NCI-H1092 treated with DMSO at 0.1 percent for 48 hours (cell line): ENCODE results near the gene SLCO2B1.

Experiments
- DNase-seq: peaks from one replicate; lab custom pipeline; 2025; lab: John Stamatoyannopoulos, UW

SLCO2B1 gene

DNA sequence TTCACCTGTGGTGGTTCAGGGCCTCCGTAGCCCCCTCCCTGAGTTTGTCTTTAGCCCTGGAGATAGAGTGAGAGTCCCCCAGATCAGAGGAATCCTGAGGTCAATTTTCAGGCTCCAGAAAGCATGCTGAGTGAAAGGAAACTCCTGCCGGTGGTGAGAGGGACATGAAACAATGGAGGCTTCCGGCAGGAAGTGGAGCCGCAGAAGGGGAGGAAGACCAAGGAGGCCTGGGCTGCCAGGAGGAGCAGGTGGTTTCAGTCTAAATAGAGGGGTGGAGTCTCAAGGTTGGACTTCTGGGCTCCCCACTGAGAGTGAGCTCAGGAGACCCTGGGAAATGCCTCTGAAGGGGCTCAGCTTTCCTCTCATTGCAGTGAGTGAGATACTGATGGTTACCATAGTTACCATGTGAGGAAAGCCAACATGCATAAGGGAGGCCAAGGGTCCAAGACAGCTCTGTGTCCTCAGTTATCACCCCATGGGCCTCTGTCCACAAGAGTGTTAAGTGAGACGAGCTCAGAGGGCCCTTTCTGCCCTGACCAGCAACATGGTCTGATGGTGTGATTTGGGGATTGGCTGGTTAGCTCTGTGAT is 10.7 kb downstream of the SLCO2B1 start:
- DNase-seq = no peak

DNA sequence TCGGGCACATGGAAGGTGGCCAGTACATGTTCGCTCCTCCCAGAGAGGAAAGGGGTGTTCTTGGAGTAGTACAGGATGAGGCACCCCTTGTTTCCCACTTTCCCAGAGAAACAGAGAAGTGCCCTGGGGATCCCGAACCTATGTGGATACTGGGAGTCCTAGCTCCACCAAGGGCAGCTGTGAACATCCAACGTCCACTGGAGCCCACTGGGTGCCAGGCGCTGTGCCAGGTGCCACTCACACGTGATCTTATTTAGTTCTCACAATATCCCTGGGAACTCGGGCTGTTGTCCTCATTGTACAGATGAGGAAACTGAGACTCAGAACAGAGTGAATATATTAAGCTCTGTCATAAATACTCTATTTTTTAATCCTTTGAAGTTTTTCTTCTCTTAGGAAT is 12.0 kb downstream of the SLCO2B1 start:
- no peak for DNase-seq

DNA sequence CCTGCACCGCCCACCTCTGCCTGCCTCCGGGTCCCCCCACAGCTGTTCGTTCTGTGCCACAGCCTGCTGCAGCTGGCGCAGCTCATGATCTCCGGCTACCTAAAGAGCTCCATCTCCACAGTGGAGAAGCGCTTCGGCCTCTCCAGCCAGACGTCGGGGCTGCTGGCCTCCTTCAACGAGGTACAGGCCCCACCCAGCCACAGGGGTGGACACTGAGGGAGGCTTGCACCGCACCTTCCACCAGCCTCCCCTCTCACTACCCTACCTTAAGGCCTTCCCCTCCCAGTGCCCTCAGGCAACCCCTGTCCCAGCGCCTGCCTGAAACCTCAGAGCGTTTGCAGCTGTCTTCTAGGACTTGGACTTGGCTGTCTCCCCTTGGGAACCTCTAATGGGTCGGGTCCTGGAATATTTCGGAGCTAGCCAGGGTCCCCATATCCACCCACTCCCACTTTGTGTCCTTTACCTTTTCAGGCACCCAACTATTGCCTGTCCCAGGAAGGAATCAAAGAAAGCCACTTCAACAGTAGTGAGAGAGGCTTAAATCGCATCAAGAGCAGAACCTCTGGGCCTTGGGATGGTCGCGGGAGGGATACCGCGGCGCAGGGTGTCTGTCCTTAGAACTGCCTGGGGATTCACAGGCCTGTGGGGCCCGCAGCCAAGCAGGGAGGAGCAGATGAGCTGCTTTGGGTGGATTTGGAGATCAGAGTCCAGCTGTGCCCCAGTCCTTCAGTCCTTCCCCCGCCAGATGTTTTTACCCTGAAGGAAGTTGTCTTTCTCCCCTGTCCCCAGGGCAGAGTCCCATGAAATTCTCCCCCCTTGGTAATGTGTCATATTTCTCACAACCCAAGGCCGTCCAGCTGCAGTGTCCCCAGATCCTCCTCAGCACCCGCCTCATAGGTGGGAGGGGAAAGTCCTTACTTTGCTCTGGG is 13.3 kb downstream of the SLCO2B1 start:
- no peak for DNase-seq

DNA sequence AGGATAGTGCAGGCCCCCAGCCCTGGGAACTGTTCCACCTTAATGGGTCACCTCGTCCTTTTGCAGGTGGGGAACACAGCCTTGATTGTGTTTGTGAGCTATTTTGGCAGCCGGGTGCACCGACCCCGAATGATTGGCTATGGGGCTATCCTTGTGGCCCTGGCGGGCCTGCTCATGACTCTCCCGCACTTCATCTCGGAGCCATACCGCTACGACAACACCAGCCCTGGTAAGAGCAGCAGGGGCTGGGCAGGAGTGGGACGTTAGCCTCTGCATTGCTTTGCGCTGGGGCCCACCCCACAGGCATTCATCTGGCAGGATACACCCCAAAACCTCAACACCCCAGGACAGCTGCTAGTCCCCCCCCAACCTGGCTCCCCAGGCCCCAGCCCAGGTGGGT is 14.8 kb downstream of the SLCO2B1 start:
- no peak for DNase-seq

DNA sequence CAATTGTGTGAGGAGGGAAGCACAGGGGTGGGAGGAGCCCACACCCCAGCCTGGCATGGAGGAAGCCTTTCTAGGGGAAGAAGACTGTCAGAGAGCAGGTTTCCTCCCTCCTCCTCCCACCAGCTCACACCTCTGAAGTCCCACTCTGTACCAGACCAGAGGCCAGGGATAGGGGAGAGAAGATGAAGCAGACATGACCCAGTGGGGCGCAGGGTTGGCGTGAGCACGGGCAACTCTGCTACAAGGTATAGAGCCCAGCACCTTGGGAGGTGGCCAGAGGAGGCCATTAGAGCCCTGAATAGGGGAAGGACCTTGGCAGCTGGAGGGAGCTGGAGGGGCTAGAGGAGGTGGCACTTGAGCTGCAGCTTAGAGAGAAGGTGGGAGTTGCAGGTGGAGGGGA is 15.9 kb downstream of the SLCO2B1 start:
- no peak for DNase-seq

DNA sequence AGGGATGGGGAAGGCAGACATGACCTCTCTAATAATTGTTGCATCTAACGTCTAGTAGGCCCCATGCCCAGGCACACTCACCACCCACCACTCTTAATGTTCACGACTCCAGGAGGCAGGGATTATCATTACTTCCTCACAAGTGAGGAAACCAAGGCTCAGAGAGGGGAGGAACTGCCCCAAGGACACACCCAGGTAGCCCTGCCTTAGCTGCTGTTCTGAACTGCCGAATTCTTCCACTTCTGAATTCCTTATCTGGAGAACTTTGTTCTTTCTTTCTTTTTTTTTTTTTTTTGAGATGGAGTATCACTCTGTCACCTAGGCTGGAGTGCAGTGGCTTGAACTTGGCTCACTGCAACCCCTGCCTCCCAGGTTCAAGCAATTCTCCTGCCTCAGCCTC is 16.7 kb downstream of the SLCO2B1 start:
- DNase-seq = no peak

DNA sequence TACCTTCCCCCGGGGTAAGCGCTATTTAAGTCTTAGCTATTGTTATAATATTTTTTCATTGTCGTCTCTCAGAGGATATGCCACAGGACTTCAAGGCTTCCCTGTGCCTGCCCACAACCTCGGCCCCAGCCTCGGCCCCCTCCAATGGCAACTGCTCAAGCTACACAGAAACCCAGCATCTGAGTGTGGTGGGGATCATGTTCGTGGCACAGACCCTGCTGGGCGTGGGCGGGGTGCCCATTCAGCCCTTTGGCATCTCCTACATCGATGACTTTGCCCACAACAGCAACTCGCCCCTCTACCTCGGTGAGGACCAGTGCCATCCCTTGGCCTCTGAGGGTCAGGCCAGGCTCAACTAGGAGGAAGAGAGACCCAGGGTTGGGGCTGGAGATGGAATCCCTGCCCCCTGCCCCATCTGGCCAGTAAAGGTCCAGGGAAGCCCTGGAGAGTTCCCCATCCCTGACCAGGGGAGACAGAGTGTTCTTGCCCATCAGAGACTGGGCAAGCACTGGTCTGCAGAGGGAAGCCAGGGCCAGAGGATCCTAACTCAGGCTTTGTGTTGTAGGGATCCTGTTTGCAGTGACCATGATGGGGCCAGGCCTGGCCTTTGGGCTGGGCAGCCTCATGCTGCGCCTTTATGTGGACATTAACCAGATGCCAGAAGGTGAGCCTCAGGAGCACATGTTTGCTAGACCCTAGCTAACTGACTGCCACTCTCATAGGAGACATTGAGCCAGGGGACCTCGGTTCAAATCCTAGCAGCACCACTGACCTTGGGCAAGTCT is 18.4 kb downstream of the SLCO2B1 start:
- DNase-seq = no peak

DNA sequence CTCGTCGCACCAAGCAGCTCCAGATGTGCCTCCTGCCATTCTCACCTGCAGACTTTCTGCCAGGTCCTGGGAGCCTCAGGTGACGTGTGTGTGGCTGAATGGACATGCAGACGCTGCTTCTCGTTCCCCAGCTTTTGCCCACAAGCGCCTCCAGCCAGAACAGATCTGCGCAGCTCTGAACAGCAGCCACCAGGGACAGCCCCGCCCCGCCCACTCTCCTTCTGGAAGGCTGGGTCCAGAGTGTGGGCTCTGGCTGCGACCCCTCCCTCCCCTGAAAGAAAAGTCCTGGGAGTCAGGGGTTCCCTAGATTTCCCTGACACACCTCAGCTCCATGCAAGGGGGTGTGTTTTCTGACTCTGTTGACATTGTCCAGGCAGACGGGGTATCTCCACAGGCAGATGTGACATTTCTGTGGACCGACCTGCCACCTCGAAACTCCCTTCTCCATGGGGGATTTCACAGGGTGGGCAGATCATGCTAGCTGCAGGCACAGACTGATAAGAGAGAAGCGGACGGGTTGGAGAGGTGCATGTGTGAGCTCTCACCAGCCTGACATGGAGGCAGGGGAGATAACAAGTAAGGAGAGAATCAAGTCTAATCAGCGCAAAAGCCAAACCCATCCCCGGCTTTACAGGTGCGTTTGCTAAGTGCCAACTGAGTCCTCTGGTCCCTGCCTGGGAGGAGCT is 19.8 kb downstream of the SLCO2B1 start:
- no peak for DNase-seq

DNA sequence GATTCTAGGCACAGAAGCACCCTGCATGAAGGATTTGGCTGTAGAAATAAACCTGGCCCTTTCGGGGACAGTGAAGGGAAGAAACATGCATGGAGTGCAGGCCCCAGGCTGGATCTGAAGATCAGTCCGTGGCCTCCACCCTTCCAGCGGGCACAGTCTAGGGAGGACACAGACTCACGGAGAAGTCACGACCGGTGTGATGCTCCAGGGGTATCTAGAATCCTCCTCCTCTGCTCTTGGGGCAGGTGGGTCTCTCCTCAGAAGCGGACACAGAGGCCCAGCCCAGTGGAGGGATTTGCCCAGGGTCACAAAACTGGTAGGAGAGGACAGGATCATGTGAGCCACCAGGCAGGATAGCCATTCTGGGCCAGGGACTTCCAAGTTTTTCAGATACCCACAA is 22.4 kb downstream of the SLCO2B1 start:
- DNase-seq = no peak

DNA sequence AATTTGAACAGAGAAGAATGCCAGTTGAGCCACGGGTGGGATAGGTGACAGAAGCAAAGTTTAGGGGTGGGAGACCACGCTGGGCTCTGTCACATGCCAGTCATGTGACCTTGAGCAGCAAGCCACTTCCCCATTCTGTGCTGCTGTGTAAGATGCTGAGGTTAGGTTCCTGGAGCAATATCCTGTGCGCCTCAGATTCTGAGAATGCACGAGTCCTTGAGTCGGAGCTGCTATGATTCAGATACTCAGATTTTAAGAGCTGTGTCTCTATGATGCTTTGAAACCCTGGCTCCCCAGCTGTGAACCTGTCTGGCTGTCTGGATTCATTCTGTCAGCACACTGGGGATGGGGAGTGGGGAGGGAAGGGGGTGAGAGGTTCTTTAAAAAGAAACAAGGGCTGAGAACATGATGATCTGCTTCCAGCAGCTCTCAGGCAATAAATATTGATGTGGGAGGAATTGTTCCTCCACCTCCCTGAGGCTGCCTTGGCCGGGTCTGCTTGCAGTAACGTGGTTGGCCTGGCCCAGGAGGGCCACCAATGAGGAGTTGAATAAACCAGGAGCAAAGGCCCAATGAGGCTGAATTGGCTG is 24.0 kb downstream of the SLCO2B1 start:
- no peak for DNase-seq

DNA sequence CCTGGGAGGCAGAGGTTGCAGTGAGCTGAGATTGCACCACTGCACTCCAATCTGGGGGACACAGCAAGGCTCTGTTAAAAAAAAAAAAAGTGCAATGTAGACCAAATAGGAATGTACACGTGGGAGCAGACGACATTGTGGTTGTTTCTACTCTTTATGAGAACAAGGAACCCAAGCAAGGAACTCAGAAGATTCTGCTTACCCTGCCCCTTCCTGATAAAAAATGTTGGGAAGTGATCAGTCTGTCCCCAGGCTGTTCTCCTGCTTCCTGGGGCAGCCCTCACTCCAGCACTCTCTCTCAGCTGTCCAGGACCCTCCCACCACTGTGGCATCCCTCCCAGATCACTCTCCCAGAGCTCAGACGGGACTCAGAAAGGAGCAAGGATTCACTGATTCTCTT is 31.8 kb downstream of the SLCO2B1 start:
- no peak for DNase-seq

DNA sequence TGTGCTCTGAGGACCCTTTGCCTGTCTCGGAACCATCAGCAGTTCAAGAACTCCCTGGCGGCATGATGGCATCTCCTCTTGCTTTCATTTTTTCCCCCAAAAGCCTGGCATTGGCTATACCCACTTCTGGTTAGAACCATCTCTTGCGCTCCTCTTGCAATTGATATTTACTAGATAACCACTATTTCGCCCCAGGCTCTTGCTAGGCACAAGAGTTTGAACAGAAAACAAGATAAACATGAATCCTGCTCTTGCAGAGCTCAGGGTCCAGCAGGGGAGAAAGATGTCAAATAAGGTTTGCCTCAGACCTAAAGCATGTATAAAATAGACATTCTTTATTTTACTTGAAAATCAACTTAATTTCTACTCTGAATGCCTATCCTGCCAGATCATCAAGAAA is 33.1 kb downstream of the SLCO2B1 start:
- no peak for DNase-seq

DNA sequence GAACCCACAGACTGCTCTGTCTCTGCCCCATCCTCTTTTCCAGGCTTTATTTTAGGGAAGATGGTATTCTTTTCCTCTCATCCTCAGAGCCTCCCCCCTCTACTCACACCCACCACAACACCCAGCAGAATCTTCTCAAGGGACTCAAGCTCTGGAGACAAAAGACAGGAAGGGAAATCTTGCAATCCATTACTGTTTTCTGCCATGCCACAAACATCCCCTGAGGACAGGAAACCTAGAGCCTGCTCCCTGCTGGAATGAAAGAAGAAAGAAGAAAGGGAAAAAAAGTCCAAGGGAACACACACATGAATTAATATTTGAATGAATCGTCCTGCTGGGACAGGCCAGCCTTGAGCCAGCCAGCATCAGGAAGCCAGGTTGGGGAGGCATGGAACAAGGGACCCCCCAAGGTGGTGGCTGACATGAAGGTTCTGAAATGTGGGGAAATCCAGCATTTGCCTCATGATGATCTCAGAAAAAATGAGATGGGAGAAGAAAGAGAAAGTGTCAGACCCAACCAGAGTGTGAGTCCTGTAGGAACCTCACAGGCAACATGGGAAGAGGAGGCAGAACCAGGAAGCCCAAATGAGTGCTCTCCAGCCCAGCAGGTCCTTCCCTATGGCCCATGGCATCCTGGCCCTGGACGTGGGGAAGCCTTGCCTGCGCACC is 34.0 kb downstream of the SLCO2B1 start:
- DNase-seq = no peak

DNA sequence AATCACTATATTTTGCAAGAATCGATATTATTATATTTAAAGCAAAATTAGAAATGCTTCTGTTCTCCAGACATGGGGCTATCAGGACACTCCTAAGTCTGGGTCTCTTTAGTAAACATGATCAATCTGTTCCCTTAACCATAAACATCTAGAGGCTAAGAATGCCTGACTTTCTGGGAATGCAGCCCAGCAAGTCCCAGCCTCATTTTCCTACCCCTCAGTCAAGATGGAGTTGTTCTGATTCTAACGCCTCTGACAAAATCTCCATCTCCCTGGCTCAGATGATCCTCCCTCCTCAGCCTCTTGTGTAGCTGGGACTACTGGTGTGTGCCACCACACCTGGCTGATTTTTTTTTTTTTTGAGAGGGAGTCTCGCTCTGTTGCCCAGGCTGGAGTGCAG is 35.0 kb downstream of the SLCO2B1 start:
- no peak for DNase-seq

DNA sequence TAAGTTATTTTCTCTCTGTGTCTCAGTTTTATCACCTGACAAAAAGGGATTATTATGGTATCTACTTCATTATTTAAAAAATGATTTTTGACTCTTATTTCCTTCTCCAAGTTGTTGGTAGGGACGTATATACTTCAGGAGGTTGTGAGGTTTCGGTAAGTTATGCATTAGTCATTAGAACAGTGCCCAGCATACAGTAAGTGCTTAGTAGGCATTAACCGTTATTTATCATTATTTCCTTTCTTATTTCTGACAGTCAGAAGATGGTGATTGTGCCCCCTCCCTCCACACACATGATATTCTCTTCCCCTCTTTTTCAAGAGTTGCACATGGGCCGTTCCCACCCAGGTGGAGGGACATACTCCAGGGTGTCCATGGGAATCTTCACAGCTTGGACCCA is 36.1 kb downstream of the SLCO2B1 start:
- no peak for DNase-seq

DNA sequence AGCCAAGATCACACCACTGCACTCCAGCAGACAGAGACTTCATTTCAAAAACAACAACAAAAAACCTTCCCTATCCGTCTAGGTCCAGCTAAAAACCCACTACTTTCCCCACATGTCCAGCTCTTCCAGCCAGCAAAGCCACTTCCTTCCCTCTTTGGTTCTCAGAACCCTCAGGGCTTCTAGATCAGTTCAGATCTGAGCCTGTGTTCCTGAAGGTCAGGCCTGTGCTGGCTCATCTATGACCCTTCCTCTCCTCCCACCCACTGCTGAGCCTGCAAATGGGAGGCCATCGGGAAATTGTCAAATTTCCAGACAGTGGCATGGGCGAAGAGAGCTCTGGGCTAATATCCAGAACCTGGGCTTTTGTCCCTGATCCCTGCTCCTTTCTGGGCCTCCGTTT is 37.8 kb downstream of the SLCO2B1 start:
- DNase-seq = no peak

DNA sequence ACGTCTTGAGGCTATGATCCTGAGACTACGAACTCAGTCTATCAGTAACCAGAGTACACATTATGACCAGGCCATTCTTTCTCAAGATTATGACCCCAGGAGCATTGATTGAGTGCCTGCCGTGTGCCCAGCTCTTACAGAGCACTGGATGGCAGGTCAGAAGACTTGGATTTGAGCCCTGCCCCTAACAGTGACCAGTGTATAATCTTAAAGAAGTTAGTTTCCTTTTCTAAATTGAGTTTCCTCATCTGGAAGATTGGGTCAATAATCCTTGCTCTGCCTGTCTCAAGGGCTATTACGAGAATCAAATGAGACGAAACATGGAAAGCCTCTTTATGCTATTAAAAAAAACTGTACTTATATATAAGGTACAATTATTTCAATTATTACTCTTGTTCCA is 38.2 kb downstream of the SLCO2B1 start:
- no peak for DNase-seq

DNA sequence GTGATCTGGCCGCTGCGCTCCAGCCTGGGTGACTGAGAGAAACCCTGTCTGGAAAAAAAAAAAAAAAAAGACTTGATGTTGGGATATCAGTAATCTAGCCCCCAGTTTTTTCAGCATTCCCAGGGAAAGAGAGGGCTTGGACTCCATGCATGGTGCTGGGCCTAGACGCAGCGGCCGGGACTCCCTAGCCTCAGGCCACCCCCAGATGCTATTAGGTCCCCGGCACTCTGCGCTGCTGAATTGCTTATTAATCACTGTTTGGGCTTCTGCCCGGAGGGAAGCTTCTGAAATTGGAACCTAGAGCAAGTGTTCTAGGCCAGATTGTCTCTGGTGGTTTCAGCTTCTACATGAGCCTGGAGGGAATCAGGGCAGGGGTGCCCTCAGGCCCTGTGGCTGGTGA is 39.0 kb downstream of the SLCO2B1 start:
- no peak for DNase-seq

DNA sequence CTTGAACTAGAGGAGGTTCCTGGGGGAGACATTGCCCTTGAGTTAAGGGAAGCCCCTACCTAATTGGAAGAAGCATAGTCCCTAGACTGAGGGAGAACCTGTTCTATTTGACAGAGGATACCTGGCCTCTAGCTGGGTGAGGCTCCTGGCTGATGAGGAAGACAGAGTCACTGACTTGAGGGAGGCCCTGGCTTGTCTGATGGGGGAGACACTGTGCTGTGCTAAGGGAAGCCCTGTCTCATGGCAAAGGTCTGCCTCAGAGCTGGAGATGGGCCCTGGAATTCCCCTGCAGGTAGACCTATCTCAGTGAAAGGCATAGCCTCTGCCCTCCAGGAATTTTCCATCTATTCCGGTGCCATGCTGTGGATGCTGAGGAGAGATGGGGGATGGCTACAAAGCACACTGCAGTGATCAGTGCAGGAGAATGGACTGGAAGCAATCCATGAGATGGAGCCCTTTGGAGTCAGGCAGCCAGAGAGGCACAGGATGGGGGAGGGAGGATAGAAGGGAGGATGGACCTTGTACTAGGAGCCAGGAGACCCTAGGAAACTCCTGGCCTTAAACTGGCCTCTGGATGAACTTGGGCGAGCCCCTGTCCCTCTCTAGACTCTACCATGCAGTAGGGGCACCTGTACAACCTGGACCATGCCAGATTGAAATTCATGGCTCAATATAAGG is 39.9 kb downstream of the SLCO2B1 start:
- no peak for DNase-seq

DNA sequence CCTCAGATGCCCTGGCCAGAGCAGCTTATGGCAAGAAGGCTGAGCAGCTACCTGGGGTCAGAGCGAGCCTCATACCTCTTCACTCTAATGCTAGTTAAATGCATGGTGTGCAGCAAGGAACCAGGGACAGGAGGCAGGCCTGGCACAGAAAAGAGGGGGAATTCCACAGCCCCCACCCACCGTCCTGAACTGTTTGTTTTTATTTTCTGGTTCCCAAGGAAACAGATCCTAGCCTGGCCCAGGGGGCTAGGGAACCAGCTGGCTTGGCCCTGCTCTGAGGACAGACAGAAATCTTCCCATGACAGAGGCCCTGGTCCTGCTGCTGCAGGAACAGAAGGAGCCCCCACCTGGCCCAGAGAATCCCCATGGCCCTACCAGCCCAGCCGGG is 40.4 kb downstream of the SLCO2B1 start:
- no peak for DNase-seq

DNA sequence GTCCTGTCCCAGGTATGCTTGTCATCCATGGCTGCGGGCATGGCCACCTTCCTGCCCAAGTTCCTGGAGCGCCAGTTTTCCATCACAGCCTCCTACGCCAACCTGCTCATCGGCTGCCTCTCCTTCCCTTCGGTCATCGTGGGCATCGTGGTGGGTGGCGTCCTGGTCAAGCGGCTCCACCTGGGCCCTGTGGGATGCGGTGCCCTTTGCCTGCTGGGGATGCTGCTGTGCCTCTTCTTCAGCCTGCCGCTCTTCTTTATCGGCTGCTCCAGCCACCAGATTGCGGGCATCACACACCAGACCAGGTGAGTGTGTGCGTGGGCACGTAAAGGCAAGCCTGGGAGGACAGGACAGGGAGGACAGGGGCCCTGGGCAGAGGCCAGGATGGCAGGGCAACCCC is 42.4 kb downstream of the SLCO2B1 start:
- DNase-seq = no peak
